HG03066 (cell line): ENCODE data around the gene PRR14L.
"Not testable (repeated sequence)": the region's sequence is repeated elsewhere in the genome, so short reads cannot be mapped to it uniquely, and the experiment has no call there.

Source experiments
- ATAC-seq: cut with Tn5 transposase; IDR thresholded peaks from one replicate; pipeline ENCODE4 v1.9.1; 2021; ENCODE audit warnings: low read depth; ENCODE audit not compliant: unreplicated experiment

The PRR14L gene

DNA sequence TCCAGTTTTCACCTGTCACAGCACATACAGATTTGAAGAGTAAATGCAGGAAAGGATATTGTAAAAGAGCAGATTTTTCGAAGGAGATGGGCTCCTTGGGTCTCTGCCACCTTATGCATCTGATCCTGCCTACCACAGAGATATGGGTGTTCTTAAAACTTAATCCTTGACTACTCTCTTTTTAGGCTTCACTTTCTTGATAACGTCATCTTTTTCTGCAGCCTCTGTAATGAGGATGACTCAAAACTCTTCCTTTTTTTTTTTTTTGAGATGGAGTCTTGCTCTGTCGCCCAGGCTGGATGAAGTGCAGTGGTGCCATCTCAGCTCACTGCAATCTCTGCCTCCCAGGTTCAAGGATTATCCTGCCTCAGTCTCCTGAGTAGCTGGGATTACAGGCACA, 7.8 kb downstream of the PRR14L start:
- no peak for ATAC-seq

DNA sequence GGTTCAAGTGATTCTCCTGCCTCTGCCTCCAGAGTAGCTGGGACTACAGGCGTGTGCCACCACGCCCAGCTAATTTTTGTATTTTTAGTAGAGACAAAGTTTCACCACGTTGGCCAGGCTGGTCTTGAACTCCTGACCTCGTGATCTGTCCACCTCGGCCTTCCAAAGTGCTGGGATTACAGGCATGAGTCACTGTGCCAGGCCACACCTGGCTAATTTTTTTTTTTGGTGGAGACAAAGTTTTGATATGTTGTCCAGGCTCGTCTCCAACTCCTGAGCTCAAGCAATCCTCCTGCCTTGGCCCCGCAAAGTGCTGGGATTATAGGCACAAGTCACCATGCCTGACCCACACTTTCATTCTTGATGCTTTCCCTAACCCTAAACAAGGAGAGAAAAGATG, 9.6 kb downstream of the PRR14L start:
- ATAC-seq: not testable (repeated sequence)

DNA sequence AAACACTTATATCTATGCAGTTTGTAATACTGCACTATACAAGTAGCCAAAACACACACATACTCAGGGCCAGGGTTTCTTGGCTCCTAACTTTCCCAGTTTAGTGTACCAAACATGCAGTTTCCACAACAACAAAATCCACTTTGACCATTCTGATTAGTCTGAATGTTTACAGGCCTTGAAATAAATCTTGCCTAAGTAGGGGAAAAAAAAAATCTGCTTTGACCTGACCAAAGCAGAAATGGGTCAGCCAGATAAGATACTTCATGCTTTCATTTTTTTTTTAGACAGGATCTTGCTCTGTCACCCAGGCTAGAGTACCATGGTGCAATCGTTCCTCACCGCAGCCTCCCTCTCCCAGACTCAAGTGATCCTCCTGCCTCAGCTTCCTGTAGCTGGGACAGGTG, 10.1 kb downstream of the PRR14L start:
- no peak for ATAC-seq

DNA sequence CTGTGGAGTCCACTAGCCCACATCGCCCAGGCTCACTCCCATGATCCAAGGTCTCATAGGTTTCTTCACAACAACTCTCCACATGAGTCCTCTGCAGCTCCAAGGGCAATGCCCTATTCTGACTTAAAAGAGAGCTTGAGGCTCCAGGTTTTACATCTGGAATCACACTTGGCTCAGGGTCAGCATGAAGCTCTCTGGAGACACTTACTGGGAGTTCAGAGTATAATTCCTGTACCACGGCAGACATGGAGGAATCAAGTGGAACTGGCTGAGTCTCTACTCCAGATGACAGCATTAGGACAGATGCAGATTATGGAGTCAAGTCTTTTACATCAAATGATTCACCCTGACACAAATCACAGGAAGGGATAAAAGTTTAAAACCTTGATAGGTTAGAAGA, 11.4 kb downstream of the PRR14L start:
- no peak for ATAC-seq

DNA sequence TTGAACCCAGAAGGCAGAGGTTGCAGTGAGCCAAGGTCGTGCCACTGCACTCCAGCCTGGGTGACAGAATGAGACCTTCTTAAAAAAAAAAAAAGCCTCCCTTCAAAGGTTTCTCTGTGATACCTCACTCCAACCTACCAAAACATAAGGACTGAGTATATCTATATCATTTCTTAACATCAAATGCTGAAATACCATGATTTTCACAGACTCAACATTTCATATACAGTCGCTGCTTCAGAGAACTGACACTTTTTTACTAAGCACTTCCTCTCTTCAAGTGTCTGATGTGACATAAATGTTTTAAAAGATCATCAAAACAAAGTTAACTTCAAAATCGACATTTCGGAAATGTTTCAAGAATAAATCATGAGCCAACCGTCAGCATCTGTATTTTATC, 12.0 kb downstream of the PRR14L start:
- no peak for ATAC-seq

DNA sequence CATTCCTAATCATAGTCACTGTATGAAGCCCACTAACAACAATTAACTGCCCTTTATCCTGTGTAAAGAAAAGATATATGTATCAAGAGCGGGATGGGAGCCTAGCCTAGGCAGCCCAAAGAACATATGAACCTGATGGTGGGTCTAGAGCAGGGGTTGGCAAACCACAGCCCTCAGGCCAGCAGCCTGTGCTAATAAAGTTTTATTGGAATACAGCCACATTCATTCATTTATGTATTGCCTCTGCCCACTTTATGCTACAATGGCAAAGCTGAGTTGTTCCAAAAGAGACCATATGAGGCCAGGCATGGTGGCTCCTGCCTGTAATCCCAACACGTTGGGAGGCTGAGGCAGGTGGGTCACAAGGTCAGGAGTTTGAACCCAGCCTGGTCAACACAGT, 13.5 kb downstream of the PRR14L start:
- no peak for ATAC-seq

DNA sequence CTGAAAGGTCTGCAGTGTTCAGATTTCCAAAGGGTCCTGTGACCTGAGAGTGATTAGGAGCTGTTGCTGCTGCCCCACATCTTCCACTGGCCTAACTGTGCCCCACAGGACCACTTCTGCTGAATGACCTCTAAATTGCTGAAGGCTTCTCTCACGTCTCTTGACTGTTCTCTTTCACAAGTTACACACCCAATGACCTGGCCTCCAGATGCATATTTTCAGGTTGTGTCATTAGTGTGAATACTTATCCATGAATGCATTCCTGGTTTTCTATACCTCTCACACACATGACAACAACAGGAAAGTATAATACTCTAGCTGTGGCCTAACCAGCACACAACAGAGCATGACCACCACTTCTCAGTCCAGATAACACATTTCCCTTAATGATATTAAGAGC, 15.4 kb downstream of the PRR14L start:
- ATAC-seq: no peak

DNA sequence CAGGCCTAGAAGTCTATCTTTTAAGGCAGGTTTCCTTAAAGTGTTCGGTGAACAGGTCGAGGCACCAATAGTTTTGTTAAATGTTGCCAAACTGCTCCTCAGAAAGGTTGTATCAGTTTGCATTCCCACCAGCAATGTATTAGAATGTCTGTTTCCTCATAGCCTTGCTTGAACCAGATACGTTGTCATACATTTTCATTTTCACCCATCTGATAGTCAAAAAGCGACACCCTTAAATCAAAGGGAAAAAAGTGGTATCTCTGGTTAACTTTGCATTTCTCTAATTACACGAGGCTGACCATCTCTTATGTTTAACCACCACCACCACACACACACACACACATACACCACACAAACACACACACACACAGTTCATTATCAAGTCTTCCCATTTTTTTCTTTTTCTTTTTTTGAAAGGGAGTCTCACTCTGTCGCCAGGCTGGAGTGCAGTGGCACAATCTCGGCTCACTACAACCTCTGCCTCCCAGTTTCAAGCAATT, 16.3 kb downstream of the PRR14L start:
- ATAC-seq: no peak

DNA sequence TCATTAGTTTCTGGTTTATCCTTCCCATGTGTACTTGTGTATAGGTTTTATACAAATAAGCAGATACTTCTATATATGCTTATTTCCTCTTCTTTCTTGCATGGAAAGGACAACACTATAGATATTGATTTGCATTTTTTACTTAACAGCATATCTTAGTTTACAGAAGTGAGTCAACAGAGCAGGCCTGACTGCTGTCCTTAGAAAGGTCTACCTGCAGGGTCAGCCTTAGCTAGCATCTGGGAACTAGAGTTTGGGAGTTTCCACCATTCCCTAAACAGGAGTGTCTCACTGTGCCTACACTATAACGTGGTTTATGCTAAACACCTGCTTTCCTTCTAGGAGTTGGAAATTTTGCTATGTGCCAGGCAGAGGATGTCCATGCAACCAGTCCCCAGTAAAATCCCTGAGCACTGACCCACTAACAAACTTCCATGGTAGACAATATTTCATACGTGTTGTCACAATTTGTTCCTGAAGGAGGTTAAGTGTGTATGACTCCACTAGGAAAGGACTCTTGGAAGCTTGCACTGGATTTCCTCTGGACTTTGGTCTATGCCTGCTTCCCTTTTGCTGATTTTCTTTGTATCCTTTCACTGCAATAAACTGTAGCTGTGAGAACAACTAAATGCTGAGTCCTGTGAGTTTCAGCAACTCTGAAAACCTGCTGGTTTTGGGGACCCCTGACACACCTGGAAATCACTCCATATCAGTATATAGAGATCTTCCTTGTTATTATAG, 17.7 kb downstream of the PRR14L start:
- ATAC-seq: no peak

DNA sequence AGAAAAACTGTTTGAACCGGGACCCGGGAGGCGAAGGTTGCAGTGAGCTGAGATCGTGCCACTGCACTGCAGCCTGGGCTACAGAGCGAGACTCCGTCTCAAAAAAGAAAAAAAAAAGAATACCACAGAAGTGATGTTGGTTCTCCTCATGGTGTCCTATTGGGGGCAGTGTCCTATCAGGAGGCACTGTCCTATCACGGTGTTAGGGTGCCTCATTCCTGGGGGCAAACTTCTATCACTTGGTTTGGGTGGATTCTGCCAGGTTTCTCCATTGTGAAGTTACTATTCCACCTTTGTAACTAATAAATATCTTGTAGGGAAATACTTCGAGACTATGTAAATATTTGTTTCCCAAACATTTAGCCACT, 19.6 kb downstream of the PRR14L start:
- ATAC-seq: no peak

DNA sequence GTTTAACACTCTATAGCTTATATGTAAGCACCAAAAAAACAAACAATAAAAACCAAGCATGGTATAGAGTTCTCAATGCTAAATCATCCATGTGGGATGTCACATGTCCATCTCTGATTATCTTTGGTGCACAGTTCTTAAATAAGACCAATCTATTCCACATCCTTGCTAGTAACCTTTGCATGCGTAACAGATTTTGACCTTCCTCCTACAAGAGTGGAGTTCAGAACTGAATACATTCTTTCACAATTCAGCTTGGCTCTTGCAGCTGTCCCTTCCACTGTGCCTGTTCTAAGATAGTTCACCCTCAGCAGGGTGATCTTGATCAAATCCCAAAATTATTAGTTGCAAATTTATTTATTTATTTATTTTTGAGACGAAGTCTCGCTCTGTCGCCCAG, 21.1 kb downstream of the PRR14L start:
- no peak for ATAC-seq

DNA sequence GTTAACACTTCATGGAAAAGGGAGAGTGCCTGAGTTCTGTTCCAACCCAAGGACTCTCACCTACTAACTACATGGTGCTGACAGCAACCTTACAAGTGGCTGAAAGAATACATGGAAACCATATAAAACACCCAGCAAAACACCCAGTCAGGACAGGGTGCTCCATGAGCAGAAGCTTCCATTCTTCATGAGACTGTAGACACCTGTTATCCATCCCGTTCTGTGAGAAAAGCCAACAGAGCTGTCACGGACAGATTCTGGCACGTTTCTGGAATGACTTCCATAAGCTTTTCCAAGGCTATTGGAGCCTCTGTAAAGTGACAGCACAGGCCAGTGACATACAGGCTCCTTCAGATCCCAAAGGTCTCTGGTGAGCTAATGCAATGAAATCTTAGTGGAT, 23.2 kb downstream of the PRR14L start:
- no peak for ATAC-seq

DNA sequence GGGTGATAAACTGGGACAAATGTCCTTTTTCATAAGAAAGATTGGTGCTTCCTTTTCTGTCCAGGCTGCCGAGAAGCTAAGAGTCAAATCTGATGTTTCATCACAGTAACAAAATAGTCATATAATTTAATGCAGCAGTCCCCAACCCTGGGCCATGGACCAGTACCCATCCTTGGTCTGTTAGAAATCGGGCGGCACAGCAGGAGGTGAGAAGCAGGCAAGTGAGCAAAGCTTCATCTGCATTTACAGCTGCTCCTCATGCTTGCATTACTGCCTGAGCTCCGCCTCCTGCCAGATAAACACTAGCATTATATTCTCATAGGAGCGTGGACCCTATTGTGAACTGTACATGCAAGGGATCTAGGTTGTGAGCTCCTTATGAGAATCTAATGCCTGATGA, 26.2 kb downstream of the PRR14L start:
- no peak for ATAC-seq

DNA sequence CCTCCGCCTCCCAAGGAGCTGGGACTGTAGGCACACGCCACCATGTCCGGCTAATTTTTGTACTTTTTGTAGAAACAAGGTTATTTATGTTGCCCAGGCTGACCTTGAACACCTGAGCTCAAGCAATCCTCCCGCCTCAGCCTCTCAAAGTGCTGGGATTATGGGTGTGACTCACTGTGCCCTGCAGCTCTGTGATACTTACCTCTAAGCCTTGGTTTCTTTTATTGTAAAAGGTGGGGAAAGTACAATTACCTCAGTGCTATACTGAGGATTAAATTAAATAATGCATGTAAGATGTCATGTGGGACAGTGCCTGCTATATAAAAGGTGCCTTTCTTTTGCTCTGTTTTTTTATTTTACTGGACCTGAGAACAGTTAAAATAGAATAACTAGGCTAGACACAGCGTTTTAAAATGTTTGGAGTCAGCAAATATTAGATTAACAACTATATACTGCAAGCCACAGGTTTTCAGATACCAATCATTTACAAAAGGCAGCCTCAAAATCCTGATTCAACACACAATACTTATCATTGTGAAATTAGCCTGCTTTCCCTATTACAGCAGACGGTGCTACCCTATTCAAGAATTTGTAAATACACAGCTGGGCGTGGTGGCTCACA, 30.0 kb downstream of the PRR14L start:
- ATAC-seq: no peak

DNA sequence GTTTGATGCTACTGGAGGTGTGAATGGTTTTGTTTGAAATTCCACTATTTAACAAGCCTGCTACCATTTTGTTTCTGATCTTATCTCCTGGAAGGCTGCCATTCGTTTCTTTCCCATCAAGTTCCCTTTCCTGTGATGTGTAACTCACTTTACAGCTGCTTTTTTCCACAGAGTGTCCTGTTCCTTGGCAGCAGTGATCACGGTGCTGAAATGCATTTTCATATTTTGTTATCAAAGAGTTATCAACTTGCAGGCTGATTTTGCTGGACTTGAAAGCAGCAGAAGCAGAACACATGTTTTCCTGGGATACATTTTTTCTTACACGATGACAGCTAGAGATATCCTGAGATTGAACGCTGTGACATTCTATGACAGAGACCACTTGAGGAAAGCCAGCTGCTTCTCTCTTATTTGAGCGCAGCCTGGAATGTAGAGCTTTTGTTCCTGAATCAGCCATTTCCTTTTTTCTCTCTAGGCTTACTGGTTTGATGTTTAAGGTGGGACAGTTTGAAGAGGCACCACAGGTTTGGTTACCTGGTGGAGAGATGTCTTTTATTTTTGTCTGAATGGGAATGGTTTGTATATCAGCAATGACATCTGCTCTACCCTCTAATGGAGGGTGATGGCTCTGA, 34.7 kb downstream of the PRR14L start:
- no peak for ATAC-seq

DNA sequence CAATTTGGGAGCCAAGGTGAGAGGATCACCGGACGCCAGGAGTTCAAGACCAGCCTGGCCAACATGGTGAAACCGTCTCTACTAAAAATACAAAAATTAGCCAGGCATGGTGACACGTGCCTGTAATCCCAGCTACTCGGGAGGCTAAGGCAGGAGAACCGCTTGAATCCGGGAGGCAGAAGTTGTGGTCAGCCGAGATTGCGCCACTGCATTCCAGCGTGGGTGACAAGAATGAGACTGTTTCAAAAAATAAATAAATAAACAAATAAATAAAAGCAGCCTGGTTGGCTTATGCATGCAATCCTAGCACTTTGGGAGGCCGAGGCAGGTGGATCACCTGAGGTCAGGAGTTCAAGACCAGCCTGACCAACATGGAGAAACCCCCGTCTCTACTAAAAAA, 38.7 kb downstream of the PRR14L start:
- not testable (repeated sequence) for ATAC-seq

DNA sequence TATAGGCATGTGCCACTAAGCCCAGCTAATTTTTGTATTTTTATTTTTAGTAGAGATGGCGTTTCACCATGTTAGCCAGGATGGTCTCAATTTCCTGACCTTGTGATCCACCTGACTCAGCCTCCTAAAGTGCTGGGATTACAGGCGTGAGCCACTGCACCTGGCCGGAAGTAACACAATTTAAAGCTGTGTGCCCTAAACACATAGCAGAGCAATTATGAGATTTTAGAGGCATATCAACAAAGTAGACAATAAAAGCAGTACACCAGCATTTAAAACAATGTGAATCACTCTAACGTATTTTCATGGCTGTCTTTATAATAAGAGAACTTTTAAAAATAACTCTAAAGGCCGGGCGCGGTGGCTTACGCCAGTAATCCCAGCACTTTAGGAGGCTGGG, 42.4 kb downstream of the PRR14L start:
- ATAC-seq: no peak

DNA sequence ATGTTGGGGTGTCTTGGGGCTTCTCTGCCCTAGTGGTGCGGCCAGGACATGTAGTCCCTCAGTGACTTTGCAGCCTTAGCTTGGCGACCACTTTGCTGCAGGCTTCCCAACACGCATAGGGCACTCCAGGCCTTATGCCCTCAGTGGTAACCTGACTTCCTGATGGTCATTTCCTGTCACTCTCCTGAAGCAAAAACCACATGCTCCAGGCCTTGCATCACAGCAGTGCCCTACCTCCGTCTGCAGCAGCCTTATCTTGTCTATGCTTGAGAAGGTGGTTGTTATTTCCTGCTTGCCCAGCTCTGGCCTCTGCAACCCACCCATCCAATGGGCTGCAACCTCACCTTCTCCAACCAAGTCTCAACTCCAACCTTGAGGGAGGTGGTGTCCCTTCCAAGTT, 54.5 kb downstream of the PRR14L start:
- ATAC-seq: no peak

DNA sequence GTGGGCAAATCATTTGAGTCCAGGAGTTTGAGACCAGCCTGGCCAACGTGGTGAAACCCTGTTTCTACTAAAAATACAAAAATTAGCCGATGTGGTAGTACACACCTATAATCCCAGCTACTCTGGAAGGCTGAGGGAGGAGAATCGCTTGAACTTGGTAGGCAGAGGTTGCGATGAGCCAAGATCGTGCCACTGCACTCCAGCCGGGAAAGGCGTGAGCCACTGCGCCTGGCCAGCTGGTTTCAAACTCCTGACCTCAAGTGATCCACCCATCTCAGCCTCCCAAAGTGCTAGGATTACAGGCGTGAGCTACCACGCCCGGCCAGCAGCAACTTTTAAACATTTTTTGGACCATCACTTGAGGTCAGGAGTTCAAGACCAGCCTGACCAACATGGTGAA, 55.9 kb downstream of the PRR14L start:
- ATAC-seq: not testable (repeated sequence)

DNA sequence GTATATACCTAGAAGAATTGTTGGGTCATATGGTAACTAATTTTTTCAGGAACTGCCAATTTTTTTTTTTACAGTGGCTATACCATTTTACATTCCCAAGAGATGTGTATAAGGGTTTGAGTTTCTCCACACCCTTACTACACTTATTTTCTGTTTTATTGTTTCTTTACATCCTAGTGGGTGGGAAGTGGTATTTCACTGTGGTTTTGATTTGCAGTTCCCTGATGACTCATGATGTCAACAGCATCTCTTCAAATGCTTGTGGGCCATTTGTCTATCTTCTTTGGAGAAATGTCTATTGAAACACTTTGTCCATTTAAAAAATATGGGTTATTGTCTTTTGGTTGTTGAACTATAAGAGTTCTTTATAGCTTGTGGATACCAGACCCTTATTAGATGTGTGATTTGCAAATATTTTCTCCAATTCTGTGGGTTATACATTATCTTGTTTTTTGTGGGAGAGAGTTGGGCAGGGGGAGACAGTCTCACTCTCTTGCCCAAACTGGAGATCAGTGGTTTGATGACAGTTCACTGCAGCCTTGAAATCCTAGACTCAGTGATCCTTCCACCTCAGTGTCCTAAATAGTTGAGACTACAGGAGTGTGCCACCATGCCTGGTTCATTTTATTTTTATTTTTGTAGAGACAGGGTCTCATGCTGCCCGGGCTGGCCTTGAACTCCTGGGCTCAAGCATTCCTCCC, 57.6 kb downstream of the PRR14L start:
- ATAC-seq: no peak

DNA sequence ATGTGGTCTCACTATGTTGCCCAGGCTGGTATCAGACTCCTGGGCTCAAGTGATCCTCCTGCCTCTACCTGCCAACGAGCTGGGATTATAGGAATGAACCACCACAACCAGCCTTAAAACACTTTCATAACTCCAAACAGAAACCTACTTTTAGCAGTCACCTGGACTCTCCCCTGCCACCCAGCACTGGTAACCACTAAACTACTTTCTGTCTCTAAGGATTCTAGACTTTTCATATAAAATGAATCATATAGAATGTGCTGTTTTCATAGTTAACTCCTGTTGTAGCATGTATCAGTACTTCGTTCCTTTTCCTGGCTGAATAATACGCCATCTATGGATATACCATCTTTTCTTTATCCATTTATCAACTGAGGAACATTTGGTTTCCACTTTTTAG, 58.5 kb downstream of the PRR14L start:
- no peak for ATAC-seq
